ENCODE data around the gene EXT2.

The EXT2 gene

GRCh38 chr11:44264438-44264749 lies 168.9 kb downstream of the EXT2 start:
- no peak for DNase-seq (ENCODE audit: low read depth in 2 of 2, low spot score in 1 of 2)

DNA sequence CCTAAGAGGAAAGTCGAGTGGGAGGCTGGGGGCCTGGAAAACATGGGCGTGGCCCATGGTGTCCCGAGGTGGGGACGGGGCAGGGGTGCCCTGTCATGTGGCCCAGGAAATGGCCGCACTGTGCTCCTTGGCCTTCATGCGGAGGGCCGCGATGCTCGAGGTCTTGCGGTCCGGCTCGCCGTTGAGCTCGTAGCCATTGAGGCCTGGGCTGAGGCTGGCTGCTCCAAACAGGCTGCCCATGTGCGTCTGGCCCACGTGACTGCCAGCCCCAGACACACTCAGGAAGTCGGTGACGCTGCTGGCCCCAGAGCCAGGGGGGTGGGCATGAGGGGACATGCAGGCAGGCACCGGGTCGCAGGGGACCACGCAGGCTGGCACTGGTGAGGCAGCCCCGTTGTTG lies 169.3 kb downstream of the EXT2 start:
- DNase-seq (ENCODE audit: low read depth in 2 of 2, low spot score in 1 of 2), result no peak

GRCh38 chr11:44266056-44266780 lies 170.7 kb downstream of the EXT2 start:
- DNase-seq (ENCODE audit: low read depth in 2 of 2, low spot score in 1 of 2), result no peak

GRCh38 chr11:44267006-44267749 lies 171.7 kb downstream of the EXT2 start:
- DNase-seq (ENCODE audit: low read depth in 2 of 2, low spot score in 1 of 2), result no peak

DNA sequence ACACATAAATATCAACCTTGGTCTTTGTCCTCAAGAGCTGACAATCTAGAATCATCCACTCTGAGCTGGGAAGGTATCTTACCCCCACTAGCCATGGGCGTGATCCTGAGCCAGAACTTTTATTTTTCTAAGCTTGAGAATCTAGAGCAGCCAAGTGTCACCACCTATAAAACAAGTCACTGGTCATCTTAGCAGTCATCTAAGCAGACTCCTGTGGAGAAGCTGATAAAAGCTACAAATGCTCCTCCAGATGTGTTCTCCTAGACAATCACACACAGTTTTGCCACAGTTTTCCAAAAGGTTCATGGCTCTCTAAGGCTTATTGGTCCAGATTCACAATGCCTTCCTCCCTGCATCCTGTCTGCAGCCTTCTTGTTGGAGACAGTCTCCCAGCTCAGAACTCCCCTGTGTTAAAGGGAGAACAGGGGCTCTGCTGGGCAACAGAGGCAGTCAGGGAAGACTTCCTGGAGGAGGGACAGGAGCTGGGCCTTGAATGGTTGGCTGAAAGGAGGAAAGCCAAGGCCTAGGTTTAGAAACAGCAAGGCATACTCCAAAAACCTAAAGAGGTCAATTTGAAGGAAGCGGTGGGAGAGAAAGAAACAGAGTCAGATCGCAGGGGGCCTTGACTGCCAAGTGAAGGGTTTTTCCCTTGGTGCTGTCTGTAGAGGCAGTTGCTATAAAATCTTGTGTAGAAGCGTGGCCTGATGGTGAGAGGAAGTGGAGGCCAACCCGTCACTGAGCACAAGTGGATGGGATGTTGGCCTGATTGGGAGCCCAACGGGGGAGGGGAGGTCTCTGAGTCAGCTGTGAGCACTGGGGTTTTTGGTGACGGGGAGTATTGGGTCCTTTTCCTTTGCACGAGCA lies 172.5 kb downstream of the EXT2 start:
- no peak for DNase-seq (ENCODE audit: low read depth in 2 of 2, low spot score in 1 of 2)

DNA sequence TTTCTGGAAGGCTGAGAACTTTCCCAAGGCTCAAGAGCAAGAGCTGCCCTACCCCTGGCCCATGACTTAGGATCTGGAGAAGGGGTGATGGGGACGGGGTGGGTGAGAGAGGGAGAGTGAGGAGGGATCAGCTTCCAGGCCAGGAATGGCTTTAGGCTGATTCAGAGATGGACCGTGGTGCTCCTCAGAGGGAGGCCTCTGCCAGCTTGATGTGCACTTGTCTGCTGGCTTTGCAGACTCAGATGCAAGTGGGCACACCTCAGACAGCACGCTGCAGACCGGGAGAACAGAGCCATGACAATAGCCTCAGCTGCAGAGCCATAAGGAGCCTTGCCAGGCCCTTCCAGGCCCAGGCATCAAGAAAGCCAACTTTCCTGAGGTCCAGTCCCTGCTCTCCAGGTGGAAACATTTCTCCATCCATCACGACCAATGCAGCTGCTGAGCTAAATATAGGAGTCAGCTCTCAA lies 173.2 kb downstream of the EXT2 start:
- DNase-seq (ENCODE audit: low read depth in 2 of 2, low spot score in 1 of 2), result no peak

DNA sequence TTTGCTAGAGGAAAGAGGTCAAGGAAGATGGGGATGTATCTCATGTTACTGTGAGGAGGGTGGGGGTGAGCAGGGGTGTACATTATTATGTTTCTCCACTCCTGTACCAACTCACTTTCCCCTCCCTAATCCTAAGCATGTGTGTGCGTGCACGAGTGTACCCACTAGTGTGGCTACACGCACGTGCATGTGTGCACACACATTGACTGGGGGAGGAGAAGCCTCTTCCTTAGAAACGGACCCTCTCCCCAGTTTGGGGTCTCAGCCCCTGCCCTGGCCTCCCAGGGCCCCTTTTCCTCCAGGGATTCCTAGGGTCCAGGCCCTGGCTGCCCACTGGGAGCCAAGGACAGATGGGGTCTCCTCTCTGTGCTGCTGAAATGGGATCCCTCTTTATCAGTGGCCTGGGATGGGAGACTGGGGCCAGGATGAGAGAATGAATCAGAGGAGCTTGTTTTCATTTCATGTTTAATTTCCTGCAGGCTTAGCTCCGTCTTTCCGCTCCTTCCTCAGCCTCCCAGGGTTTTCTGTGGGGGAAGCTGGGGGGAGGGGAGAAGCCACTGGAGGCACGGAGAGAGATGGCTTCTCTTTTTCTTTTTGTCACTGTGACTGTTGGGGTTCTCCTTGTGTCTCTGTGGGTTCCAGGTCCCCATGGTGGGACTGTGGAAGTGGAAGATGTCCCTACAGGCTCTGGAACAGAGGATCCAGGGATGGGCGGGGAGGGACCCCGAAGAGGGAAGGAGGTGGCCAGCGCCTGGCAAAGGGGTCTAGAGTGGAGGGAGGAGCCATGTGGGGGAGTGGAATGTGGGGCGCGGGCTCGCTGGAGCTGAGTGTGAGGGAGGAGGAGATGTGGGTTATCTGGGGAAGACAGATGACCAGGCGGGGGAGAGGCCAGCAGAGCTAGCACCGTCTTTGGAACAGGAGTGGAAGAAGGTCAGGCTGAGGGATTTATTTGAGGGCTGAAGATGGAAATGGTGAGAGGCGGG lies 174.2 kb downstream of the EXT2 start:
- DNase-seq (ENCODE audit: low read depth in 2 of 2, low spot score in 1 of 2), result no peak

DNA sequence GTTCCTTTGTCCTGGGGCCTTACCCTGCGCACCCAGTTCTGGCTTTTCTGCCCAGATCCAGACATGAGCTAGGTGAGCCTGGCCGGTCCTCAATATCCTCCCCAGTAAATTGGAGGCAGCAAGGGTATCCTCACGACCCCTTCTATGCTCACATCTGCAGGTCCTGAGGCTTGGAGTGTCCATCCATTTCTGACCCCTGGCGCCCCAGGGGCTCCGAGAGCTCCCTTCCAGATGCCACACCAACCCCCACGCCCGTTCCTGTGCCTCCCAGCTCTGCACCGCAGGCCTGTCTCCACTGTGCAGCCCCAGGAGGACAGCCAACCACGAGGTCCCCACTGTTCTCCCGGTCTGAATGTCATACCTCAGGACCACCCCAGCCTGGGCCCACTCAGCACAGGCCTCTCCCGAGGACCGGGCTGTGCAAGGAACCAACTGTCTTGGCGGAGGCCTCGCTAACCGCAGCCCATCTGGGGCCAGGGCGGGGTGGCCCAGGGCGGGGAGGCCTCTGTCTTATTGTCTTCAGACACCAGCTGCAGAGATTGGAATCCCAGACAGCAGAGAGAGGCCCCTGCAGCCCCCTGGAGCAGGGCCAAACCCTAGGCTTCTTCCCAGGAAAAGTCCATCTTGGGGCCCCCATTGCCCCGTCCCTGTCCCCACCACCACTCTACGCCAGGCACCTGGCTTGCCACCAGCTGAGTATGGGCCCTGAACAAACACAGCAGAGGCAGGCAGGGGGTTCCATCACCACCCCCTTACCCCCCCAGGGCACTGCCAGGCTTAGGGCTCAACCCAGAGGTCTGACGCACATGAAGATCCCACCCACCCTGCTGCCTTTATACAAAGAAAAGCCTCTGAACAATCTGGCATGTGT lies 175.2 kb downstream of the EXT2 start:
- DNase-seq (ENCODE audit: low read depth in 2 of 2, low spot score in 1 of 2), result no peak

GRCh38 chr11:44271286-44271685 lies 175.8 kb downstream of the EXT2 start:
- DNase-seq (ENCODE audit: low read depth in 2 of 2, low spot score in 1 of 2), result no peak

- DNase-seq (ENCODE audit: low read depth in 2 of 2, low spot score in 1 of 2), result no peak
Measured at GRCh38 chr11:44274404-44274803, 178.9 kb downstream of the EXT2 start.

GRCh38 chr11:44275241-44275640 lies 179.8 kb downstream of the EXT2 start:
- no peak for DNase-seq (ENCODE audit: low read depth in 2 of 2, low spot score in 1 of 2)

DNA sequence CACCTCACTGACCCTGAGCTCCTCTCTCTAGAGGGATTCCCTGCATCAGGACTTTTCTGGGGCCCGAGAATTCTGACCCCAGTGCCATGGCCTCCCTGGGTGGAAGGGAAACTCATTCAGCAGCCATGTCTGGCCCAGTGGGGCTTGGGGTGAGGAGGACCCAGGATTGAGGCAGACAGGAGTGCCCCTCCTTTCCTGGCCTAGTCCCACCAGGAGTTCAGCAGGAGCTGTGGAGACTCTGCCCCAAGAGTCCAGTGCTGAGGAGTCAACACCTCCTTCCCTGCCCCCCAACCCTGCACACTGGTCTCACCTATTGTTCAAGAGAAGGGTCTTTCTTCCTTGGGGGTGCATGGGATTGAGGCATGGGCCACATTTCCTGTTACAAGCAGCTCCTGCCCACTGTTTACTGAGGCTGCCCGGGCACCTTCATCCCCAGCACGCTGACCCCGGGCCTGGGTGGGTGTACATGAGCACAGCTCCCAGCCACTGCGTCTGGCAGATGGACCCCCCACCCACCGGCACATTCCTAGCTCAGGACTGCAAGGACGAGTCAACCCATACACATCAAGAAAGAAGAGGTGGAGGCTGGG lies 180.6 kb downstream of the EXT2 start:
- no peak for DNase-seq (ENCODE audit: low read depth in 2 of 2, low spot score in 1 of 2)

GRCh38 chr11:44277196-44278090 lies 182.0 kb downstream of the EXT2 start:
- DNase-seq (ENCODE audit: low read depth in 2 of 2, low spot score in 1 of 2), result no peak

DNA sequence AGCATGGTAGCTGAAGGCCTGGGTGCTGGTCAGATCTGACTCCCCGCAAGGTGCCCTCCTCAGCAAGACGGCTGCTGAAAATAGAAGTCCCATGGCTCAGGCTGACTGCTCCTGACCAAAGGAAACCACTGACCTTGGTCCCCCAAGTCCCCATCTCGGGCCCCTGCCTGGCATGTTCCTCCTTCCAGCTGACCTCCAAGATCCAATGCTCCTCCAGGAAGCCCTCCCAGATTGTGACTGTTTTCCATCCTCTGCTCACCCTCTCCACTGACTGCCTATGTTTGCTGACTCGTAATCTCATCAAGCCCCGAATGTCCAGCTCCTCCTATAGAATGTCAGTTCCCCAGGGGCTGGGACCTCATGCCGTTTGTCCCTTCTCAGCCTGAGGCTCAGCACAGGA lies 184.0 kb downstream of the EXT2 start:
- DNase-seq (ENCODE audit: low read depth in 2 of 2, low spot score in 1 of 2), result no peak

DNA sequence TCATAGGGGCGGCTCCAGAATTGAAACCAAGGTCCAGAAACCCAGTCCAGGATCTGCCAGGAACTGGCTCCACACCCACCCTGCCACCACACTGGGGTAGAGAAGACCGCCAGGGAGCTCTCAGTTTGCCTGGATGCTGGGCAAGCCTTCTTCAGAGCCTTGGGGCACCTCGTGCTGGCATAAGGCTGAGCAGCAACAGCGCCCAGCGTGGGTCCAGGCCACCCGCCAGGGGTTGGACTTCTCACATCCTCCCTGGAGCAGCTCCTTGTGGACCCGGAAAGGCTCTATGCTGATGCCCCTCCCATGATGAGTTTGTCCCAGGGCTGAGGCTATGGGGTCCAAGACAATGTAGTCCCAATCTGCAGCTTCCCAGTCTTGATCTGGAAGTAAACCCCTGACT lies 184.8 kb downstream of the EXT2 start:
- DNase-seq (ENCODE audit: low read depth in 2 of 2, low spot score in 1 of 2), result no peak

DNA sequence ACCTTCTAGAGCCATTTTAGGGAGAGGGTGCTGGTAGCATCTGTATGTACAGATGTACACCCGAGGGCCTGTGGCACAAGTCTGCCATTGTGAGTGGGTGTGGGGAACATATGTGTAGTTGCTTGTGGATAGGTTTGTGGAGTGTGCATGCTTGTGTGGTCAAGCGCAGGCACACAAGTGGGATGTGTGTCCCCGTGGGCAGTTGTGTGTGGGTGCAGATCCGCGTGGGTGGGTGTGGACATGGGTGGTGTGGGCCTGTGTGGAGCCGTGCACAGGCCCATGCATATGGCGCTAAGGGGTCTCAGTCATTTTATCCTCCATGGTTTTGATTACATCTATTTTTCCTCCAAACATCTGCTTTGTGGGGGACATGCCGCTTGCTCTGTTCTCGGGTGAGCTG lies 185.7 kb downstream of the EXT2 start:
- no peak for DNase-seq (ENCODE audit: low read depth in 2 of 2, low spot score in 1 of 2)

- no peak for DNase-seq (ENCODE audit: low read depth in 2 of 2, low spot score in 1 of 2)
Measured at GRCh38 chr11:44282620-44283019, 187.1 kb downstream of the EXT2 start.

GRCh38 chr11:44285756-44286155 lies 190.3 kb downstream of the EXT2 start:
- no peak for DNase-seq (ENCODE audit: low read depth in 2 of 2, low spot score in 1 of 2)
